Measurements from ENCODE around the gene TMEM217. TPM values are rescaled to one million over a fixed set of nuclear protein-coding genes. Genes with fewer than 3 reads are reported as not detected.

TMEM217 gene
- total and polyA plus RNA-seq, 2 of the 8 experiments (the other 6 are each of a cell fraction or from before 2014, with no cell fraction given): 0.60 to 1.1 TPM

- peak overlapping the region; percentile 74 for H2AFZ ChIP-seq (ENCODE audit: low read length)
- no peak overlapping the region; the same call in 1 of the 2 replicates for H2BK15ac ChIP-seq (ENCODE audit: low read length)
- no peaks in the 10 kb centered on the region for H3K36me3 ChIP-seq (ENCODE audit: control insufficient read depth in 2 of 4, insufficient read depth in 4 of 4, low read length in 3 of 4)
- H4K8ac ChIP-seq (ENCODE audit: extremely low read depth, insufficient read depth, low read length): no peak overlapping the region
- H3K27ac ChIP-seq (ENCODE audit: low read depth, low read length): no peak overlapping the region
- H3K23me2 ChIP-seq (ENCODE audit: low read depth, low read length): peaks cover 5% of the 10 kb centered on the region; the same call in 1 of the 2 replicates
- H3K79me1 ChIP-seq (ENCODE audit: low read depth, low read length): no peaks in the 10 kb centered on the region
- H3K4me1 ChIP-seq (replicated peaks in 1 of 4; ENCODE audit: control insufficient read depth in 3 of 4, insufficient read depth in 4 of 4, low read length in 3 of 4): no peaks in the 10 kb centered on the region; a peak in 1 of 7 replicates
- no peak overlapping the region for H3K4ac ChIP-seq (replicated peaks; ENCODE audit: insufficient read length, low read depth, low read length)
- no peak overlapping the region for H3K14ac ChIP-seq (ENCODE audit: insufficient read length)
- no peak overlapping the region for H3K9ac ChIP-seq (replicated peaks in 1 of 4; ENCODE audit: extremely low read depth in 1 of 4, low read depth in 3 of 4, low read length in 3 of 4)
- H3K4me2 ChIP-seq (ENCODE audit: insufficient read depth in 1 of 2, low read depth in 2 of 2, low read length in 2 of 2): no peak overlapping the region
- CTCF ChIA-PET (ENCODE audit: partially characterized antibody): interaction anchor here (0.7 to 34.9 kb wide), 29 partner anchors 8 to 439 kb away, joined by 3 to 866 read pairs (median 5); no protein-coding TSS in a partner anchor
- FAIRE-seq (no peak), DNase-seq (ENCODE audit: low read depth in 1 of 2, low spot score in 2 of 2) (peak; percentile 87 to 97)
- H3K9me3 ChIP-seq (ENCODE audit: insufficient read depth in 2 of 2, low read depth in 1 of 2, low read length in 1 of 2): no peaks in the 10 kb centered on the region
- no peak overlapping the region for H4K91ac ChIP-seq (replicated peaks; ENCODE audit: insufficient read length, low read length)
- H2BK5ac ChIP-seq (ENCODE audit: low read depth, low read length): no peak overlapping the region
- no peak overlapping the region for H3K4me3 ChIP-seq (ENCODE audit: extremely low read depth in 1 of 4, insufficient read depth in 2 of 4, low read depth in 3 of 4, low read length in 4 of 4)
- H4K20me1 ChIP-seq (replicated peaks in 1 of 2; ENCODE audit: control insufficient read depth in 1 of 2, insufficient read depth in 2 of 2, low read length in 2 of 2): peaks cover 0 to 2% of the 10 kb centered on the region in 2 experiments
- no peak overlapping the region for H3K23ac ChIP-seq (ENCODE audit: insufficient read length)
- 59% methylated on average over 7 of the region's 7 CpGs; no CpG with 5 or more reads in 1 of the 2 experiments for WGBS, 2 experiments (ENCODE audit: extremely low coverage in 1 of 2, insufficient coverage in 1 of 2, insufficient read length in 1 of 2, insufficient replicate concordance in 2 of 2, low coverage in 1 of 2, low lambda C conversion rate in 2 of 2, missing lambda C conversion rate in 1 of 2)
- no peak overlapping the region for H3K56ac ChIP-seq (replicated peaks; ENCODE audit: insufficient read length, low read depth, low read length)
- no peaks in the 10 kb centered on the region for H3K79me2 ChIP-seq (ENCODE audit: control insufficient read depth in 1 of 2, insufficient read depth in 2 of 2, low read length in 2 of 2)
- H2BK120ac ChIP-seq (replicated peaks; ENCODE audit: low read depth, low read length): no peak overlapping the region
- no peaks in the 10 kb centered on the region for H3K27me3 ChIP-seq (replicated peaks in 1 of 4; ENCODE audit: control insufficient read depth in 3 of 4, extremely low read depth in 1 of 4, insufficient read depth in 3 of 4, low read length in 3 of 4)
- H2AK5ac ChIP-seq (ENCODE audit: low read depth, low read length): no peak overlapping the region
- no peak overlapping the region for H4K5ac ChIP-seq (ENCODE audit: insufficient read length, low read depth, low read length)
- H2BK20ac ChIP-seq (ENCODE audit: low read length): peak overlapping the region; percentile 83; the same call in 1 of the 2 replicates
- POLR2A ChIA-PET (ENCODE audit: partially characterized antibody): interaction anchor here (0.6 to 1.2 kb wide), 6 partner anchors 14 to 178 kb away, joined by 3 to 4 read pairs (median 3); no protein-coding TSS in a partner anchor
- no peak overlapping the region for H2BK12ac ChIP-seq (ENCODE audit: low read depth, low read length)
- H3K18ac ChIP-seq (ENCODE audit: extremely low read depth, low read length): no peak overlapping the region
- no peak for TF ChIP-seq CBX8 (IDR thresholded peaks at IDR 0.05; ENCODE audit: borderline replicate concordance, low read depth, low read length)
- no peak for TF ChIP-seq ATF2 (IDR thresholded peaks at IDR 0.05; ENCODE audit: low read length)
- no peak for TF ChIP-seq TEAD4 (IDR thresholded peaks at IDR 0.05; ENCODE audit: low read depth, low read length)
- no peak for TF ChIP-seq POLR2A (IDR thresholded peaks at IDR 0.05; ENCODE audit: control extremely low read depth in 1 of 2, low read depth in 2 of 2, low read length in 2 of 2)
- peak; percentile 84 for TF ChIP-seq RAD21 (IDR thresholded peaks at IDR 0.05 in 1 of 2, conservative IDR thresholded peaks at IDR 0.05 in 1 of 2; ENCODE audit: low read depth in 2 of 2, low read length in 2 of 2)
- TF ChIP-seq E2F6 (IDR thresholded peaks at IDR 0.05): no peak
- TF ChIP-seq MAX (IDR thresholded peaks at IDR 0.05): 0 out of 2 replicates have a peak, but pooled peaks have one; percentile 15
- TF ChIP-seq SRF (IDR thresholded peaks at IDR 0.05; ENCODE audit: low read depth, low read length): no peak
- TF ChIP-seq TAF1 (IDR thresholded peaks at IDR 0.05; ENCODE audit: low read depth, low read length): no peak
- TF ChIP-seq EP300 (IDR thresholded peaks at IDR 0.05; ENCODE audit: borderline replicate concordance in 1 of 2, low read depth in 2 of 2, low read length in 2 of 2): no peak
Measured at GRCh38 chr6:37207903-37208456, 50.0 kb downstream of the TMEM217 start.
